Neural cell (in vitro differentiated cells): ENCODE results near the gene PADI3. TPM values are rescaled to one million over a fixed set of nuclear protein-coding genes. Genes with fewer than 3 reads are reported as not detected.

Experiments
- H2AFZ ChIP-seq: fragments of 200-600, 300-800 bp; sonication (generic), shearing (Covaris generic); 2 replicates; pipeline ENCODE4 v1.6.0; 2014; ENCODE audit warnings: low read depth, mild to moderate bottlenecking, antibody characterized with exemption, low read length, moderate library complexity
- H3F3A ChIP-seq: fragments of 200-600 bp; shearing (Covaris generic); 2 replicates; pipeline ENCODE4 v1.6.1; 2016; ENCODE audit warnings: mild to moderate bottlenecking, moderate library complexity, mixed read lengths, antibody characterized with exemption, low read length; ENCODE audit not compliant: insufficient read depth, poor library complexity, severe bottlenecking
- H3K27ac ChIP-seq: fragments of 200-600, 300-800 bp; sonication (generic), shearing (Covaris generic); 2 replicates; pipeline ENCODE4 v1.5.1; 2014; ENCODE audit warnings: mild to moderate bottlenecking, low read length, moderate library complexity
- H3K27me3 ChIP-seq: fragments of 300-800, 200-600 bp; sonication (generic), shearing (Covaris generic); 2 replicates; pipeline ENCODE4 v1.6.0; 2014; ENCODE audit warnings: mild to moderate bottlenecking, low read depth, low read length, moderate library complexity; ENCODE audit not compliant: insufficient read depth
- H3K36me3 ChIP-seq: fragments of 300-800, 200-600 bp; sonication (generic), shearing (Covaris generic); 2 replicates; pipeline ENCODE4 v1.5.1; 2014; ENCODE audit warnings: mild to moderate bottlenecking, antibody characterized with exemption, low read length, moderate library complexity; ENCODE audit not compliant: insufficient read depth
- H3K4me2 ChIP-seq: fragments of 300-800, 200-600 bp; sonication (generic), shearing (Covaris generic); 2 replicates; pipeline ENCODE4 v1.6.0; 2014; ENCODE audit warnings: mild to moderate bottlenecking, low read length
- H3K4me3 ChIP-seq: fragments of 300-800, 200-600 bp; sonication (generic), shearing (Covaris generic); 2 replicates; pipeline ENCODE4 v1.5.1; 2014; ENCODE audit warnings: mild to moderate bottlenecking, low read length, moderate library complexity
- H3K79me2 ChIP-seq: fragments of 200-600 bp; shearing (Covaris generic); replicated peaks from 2 replicates; pipeline ENCODE4 v1.6.0; 2014; ENCODE audit warnings: mild to moderate bottlenecking, low read length, moderate library complexity; ENCODE audit not compliant: insufficient read depth
- H3K9ac ChIP-seq: fragments of 300-800, 200-600 bp; sonication (generic), shearing (Covaris generic); 2 replicates; pipeline ENCODE4 v1.6.1; 2016; ENCODE audit warnings: mild to moderate bottlenecking, low read length, mixed read lengths
- H3K9me2 ChIP-seq: fragments of 200-600 bp; shearing (Covaris generic); 2 replicates; pipeline ENCODE4 v1.6.1; 2016; ENCODE audit warnings: mild to moderate bottlenecking, low read length, mixed read lengths; ENCODE audit not compliant: insufficient read depth
- H3K9me3 ChIP-seq: fragments of 200-600, 300-800 bp; sonication (generic), shearing (Covaris generic); 2 replicates; pipeline ENCODE4 v1.6.1; 2016; ENCODE audit warnings: mild to moderate bottlenecking, mixed run types, low read length, moderate library complexity, mixed read lengths
- H4K20me1 ChIP-seq: fragments of 200-600 bp; shearing (Covaris generic); 2 replicates; pipeline ENCODE4 v1.6.1; 2016; ENCODE audit warnings: mild to moderate bottlenecking, mixed run types; ENCODE audit not compliant: insufficient read depth
- CTCF ChIP-seq: fragments of 450-650 bp; IDR thresholded peaks from 2 replicates; pipeline ENCODE4 v1.5.1; 2014; ENCODE audit warnings: antibody characterized with exemption, mild to moderate bottlenecking, moderate library complexity; ENCODE audit not compliant: poor library complexity, severe bottlenecking
- EP300 ChIP-seq: fragments of 450-650 bp; conservative IDR thresholded peaks from 2 replicates; pipeline ENCODE4 v1.6.1; 2014; ENCODE audit warnings: antibody characterized with exemption, mild to moderate bottlenecking, moderate library complexity; ENCODE audit not compliant: poor library complexity, severe bottlenecking
- EZH2 ChIP-seq: fragments of 200-600, 300-800 bp; shearing (Covaris generic), sonication (generic); IDR thresholded peaks from 2 replicates; pipeline ENCODE4 v1.6.1; 2014; ENCODE audit warnings: antibody characterized with exemption, low read length, borderline replicate concordance, mild to moderate bottlenecking; ENCODE audit not compliant: insufficient read depth, poor library complexity, severe bottlenecking
- MXI1 ChIP-seq: fragments of 450-650 bp; conservative IDR thresholded peaks from 2 replicates; pipeline ENCODE4 v1.6.1; 2014; ENCODE audit warnings: antibody characterized with exemption, mild to moderate bottlenecking; ENCODE audit not compliant: poor library complexity, severe bottlenecking
- POLR2AphosphoS5 ChIP-seq: IDR thresholded peaks from 2 replicates; pipeline ENCODE4 v1.6.1; 2012
- RAD21 ChIP-seq: fragments of 450-650 bp; conservative IDR thresholded peaks from 2 replicates; pipeline ENCODE4 v1.6.1; 2014; ENCODE audit warnings: antibody characterized with exemption, mild to moderate bottlenecking, moderate library complexity
- SMC3 ChIP-seq: fragments of 450-650 bp; conservative IDR thresholded peaks from 2 replicates; pipeline ENCODE4 v1.6.1; 2014; ENCODE audit warnings: antibody characterized with exemption, mild to moderate bottlenecking, moderate library complexity; ENCODE audit not compliant: poor library complexity
- TAF1 ChIP-seq: IDR thresholded peaks from 2 replicates; pipeline ENCODE4 v1.6.1; 2012; ENCODE audit warnings: low read depth
- polyA plus RNA-seq: library from polyadenylated mRNA; depleted of rRNA; stranded (reverse); fragments of >200 nt; gene quantifications from 2 replicates; pipeline ENCODE4 v1.2.3, GENCODE V29; 2014
- TF ChIP-seq, protein P1 (sequence below): IDR thresholded peaks from 2 replicates; pipeline ENCODE4 v1.6.1; 2012; ENCODE audit warnings: borderline replicate concordance

PADI3 gene
- polyA plus RNA-seq, 1 donor from 2014 or later: not detected

- Histone ChIP-seq H4K20me1 (no peaks in the 10 kb centered on the region), H3K9ac (no peak overlapping the region), H3K27me3 (no peaks in the 10 kb centered on the region), H3K36me3 (no peaks in the 10 kb centered on the region), H3K4me2 (no peak overlapping the region), H3F3A (no peaks in the 10 kb centered on the region), H3K4me3 (no peak overlapping the region), H3K9me3 (no peaks in the 10 kb centered on the region), H3K79me2 (no peaks in the 10 kb centered on the region), H3K27ac (no peak overlapping the region), H2AFZ (no peak overlapping the region), H3K9me2 (no peaks in the 10 kb centered on the region)
- TF ChIP-seq POLR2AphosphoS5 (no peak), RAD21 (no peak), EP300 (no peak), TAF1 (no peak), MXI1 (no peak), SMC3 (no peak), EZH2 (no peak), CTCF (no peak)
- TF ChIP-seq, protein P1, sequence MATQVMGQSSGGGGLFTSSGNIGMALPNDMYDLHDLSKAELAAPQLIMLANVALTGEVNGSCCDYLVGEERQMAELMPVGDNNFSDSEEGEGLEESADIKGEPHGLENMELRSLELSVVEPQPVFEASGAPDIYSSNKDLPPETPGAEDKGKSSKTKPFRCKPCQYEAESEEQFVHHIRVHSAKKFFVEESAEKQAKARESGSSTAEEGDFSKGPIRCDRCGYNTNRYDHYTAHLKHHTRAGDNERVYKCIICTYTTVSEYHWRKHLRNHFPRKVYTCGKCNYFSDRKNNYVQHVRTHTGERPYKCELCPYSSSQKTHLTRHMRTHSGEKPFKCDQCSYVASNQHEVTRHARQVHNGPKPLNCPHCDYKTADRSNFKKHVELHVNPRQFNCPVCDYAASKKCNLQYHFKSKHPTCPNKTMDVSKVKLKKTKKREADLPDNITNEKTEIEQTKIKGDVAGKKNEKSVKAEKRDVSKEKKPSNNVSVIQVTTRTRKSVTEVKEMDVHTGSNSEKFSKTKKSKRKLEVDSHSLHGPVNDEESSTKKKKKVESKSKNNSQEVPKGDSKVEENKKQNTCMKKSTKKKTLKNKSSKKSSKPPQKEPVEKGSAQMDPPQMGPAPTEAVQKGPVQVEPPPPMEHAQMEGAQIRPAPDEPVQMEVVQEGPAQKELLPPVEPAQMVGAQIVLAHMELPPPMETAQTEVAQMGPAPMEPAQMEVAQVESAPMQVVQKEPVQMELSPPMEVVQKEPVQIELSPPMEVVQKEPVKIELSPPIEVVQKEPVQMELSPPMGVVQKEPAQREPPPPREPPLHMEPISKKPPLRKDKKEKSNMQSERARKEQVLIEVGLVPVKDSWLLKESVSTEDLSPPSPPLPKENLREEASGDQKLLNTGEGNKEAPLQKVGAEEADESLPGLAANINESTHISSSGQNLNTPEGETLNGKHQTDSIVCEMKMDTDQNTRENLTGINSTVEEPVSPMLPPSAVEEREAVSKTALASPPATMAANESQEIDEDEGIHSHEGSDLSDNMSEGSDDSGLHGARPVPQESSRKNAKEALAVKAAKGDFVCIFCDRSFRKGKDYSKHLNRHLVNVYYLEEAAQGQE: no peak
These were observed 11.4 kb upstream of the PADI3 start for GRCh38 chr1:17237561-17237903.

DNA sequence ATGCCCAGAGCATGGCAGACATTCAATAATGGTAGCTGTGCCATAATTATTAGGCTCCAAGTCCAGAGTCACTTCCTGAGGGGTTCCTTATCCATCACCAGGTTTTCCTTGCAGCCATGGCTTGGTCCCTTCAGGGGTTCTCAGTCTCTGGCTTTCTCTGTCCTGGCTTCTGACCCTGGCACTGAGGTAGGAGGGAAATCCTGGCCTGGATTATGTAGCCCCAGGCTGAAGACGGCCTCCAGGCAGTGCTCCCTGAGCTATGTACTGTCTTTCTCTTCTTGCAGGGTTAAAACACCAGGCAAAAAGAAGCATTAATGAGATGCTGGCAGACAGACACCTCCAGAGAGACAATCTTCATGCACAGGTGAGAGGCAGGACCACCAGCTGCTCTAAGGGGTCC is 9.5 kb upstream of the PADI3 start:
- H3K9ac ChIP-seq: no peak overlapping the region
- H3K79me2 ChIP-seq: no peaks in the 10 kb centered on the region
- no peak for TF ChIP-seq EZH2
- TF ChIP-seq POLR2AphosphoS5: no peak
- TF ChIP-seq SMC3: no peak
- no peak for TF ChIP-seq MXI1
- TF ChIP-seq, protein P1: no peak
- no peak for TF ChIP-seq RAD21
- TF ChIP-seq TAF1: no peak
- no peak for TF ChIP-seq CTCF
- no peak for TF ChIP-seq EP300
- H3K27me3 ChIP-seq: no peaks in the 10 kb centered on the region
- no peaks in the 10 kb centered on the region for H3K9me2 ChIP-seq
- no peaks in the 10 kb centered on the region for H4K20me1 ChIP-seq
- H3K27ac ChIP-seq: no peak overlapping the region
- no peak overlapping the region for H2AFZ ChIP-seq
- H3K36me3 ChIP-seq: no peaks in the 10 kb centered on the region
- H3K9me3 ChIP-seq: no peaks in the 10 kb centered on the region
- no peak overlapping the region for H3K4me3 ChIP-seq
- no peaks in the 10 kb centered on the region for H3F3A ChIP-seq
- no peak overlapping the region for H3K4me2 ChIP-seq
